DOHH2 (cell line): ENCODE results near the gene RBM33.
A peak's percentile ranks its signal among the peaks of the same experiment; 100 is the strongest.

Experiments used
- H3F3A ChIP-seq: fragments of 200-600 bp; sonication (generic), shearing (Covaris generic); 2 replicates; pipeline ENCODE4 v1.6.0; 2016; ENCODE audit warnings: antibody characterized with exemption, mild to moderate bottlenecking; ENCODE audit not compliant: control insufficient read depth, insufficient read depth
- H3K27ac ChIP-seq: fragments of 200-600 bp; sonication (generic); 2 replicates; pipeline ENCODE4 v1.5.1; 2014; ENCODE audit warnings: low read depth, mild to moderate bottlenecking, low read length, moderate library complexity
- H3K27me3 ChIP-seq: fragments of 200-600 bp; sonication (generic); 2 replicates; pipeline ENCODE4 v1.6.1; 2014; ENCODE audit warnings: mild to moderate bottlenecking, low read length, mixed read lengths; ENCODE audit not compliant: control insufficient read depth
- H3K36me3 ChIP-seq: fragments of 200-600 bp; sonication (generic); 2 replicates; pipeline ENCODE4 v1.6.1; 2014; ENCODE audit warnings: mild to moderate bottlenecking, low read length, moderate library complexity, mixed read lengths; ENCODE audit not compliant: control insufficient read depth
- H3K4me1 ChIP-seq: fragments of 200-600 bp; sonication (generic); 2 replicates; pipeline ENCODE4 v1.6.1; 2014; ENCODE audit warnings: mild to moderate bottlenecking, low read length, mixed read lengths; ENCODE audit not compliant: control insufficient read depth
- H3K4me2 ChIP-seq: fragments of 200-600 bp; sonication (generic); 2 replicates; pipeline ENCODE4 v1.6.0; 2014; ENCODE audit warnings: mild to moderate bottlenecking, low read length, moderate library complexity
- H3K4me3 ChIP-seq: fragments of 200-600 bp; sonication (generic); 2 replicates; pipeline ENCODE4 v1.5.1; 2014; ENCODE audit warnings: mild to moderate bottlenecking, low read length, mixed read lengths
- H3K79me2 ChIP-seq: fragments of 200-600 bp; sonication (generic); 2 replicates; pipeline ENCODE4 v1.6.1; 2014; ENCODE audit warnings: mild to moderate bottlenecking, low read length, mixed read lengths; ENCODE audit not compliant: control insufficient read depth
- H3K9me2 ChIP-seq: fragments of 200-600 bp; sonication (generic); replicated peaks from 2 replicates; pipeline ENCODE4 v1.6.1; 2014; ENCODE audit warnings: mild to moderate bottlenecking, low read length, mixed read lengths; ENCODE audit not compliant: control insufficient read depth
- H3K9me3 ChIP-seq: fragments of 200-600 bp; sonication (generic); 2 replicates; pipeline ENCODE4 v1.6.1; 2014; ENCODE audit warnings: antibody characterized with exemption, low read length, mixed read lengths; ENCODE audit not compliant: control insufficient read depth, insufficient read depth
- H4K20me1 ChIP-seq: fragments of 200-600 bp; sonication (generic); 2 replicates; pipeline ENCODE4 v1.6.0; 2014; ENCODE audit warnings: low read depth, mild to moderate bottlenecking, antibody characterized with exemption, low read length, moderate library complexity; ENCODE audit not compliant: control insufficient read depth, insufficient read depth
- EZH2phosphoT487 ChIP-seq: fragments of 200-600 bp; sonication (generic); IDR thresholded peaks from 2 replicates; pipeline ENCODE4 v1.6.1; 2017; ENCODE audit warnings: borderline replicate concordance, mild to moderate bottlenecking, antibody characterized with exemption, low read length, moderate library complexity, mixed read lengths
- TF ChIP-seq, protein P1 (sequence below): fragments of 200-600 bp; sonication (generic); IDR thresholded peaks from one replicate; pipeline ENCODE4 v1.5.1; 2014; ENCODE audit warnings: antibody characterized with exemption, mild to moderate bottlenecking, low read depth, low read length; ENCODE audit not compliant: poor library complexity, severe bottlenecking

The RBM33 gene

DNA sequence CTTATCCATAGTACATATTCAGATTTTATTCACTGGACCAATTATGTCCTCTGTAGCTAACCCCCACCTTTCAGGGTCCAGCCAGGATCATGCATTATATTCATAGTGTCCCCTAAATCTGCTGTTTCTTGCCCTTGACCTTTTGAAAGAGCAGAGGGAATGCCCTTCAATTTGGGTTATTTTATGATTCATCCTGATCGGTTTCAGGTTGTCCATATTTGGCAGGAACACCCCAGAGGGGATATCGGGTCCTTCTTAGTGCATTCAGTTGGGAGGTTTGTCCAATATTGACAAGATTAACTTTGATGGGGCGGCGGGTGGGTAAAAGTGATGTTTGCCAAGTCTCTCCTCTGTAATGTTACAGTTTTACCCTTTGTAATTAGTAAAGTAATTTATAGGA lies 106.9 kb downstream of the RBM33 start:
- peaks cover 77% of the 10 kb centered on the region for H3K36me3 ChIP-seq
- H3K4me2 ChIP-seq, result peak overlapping the region; percentile 95
- peaks cover 3% of the 10 kb centered on the region; the same call in 1 of the 2 replicates for H4K20me1 ChIP-seq

DNA sequence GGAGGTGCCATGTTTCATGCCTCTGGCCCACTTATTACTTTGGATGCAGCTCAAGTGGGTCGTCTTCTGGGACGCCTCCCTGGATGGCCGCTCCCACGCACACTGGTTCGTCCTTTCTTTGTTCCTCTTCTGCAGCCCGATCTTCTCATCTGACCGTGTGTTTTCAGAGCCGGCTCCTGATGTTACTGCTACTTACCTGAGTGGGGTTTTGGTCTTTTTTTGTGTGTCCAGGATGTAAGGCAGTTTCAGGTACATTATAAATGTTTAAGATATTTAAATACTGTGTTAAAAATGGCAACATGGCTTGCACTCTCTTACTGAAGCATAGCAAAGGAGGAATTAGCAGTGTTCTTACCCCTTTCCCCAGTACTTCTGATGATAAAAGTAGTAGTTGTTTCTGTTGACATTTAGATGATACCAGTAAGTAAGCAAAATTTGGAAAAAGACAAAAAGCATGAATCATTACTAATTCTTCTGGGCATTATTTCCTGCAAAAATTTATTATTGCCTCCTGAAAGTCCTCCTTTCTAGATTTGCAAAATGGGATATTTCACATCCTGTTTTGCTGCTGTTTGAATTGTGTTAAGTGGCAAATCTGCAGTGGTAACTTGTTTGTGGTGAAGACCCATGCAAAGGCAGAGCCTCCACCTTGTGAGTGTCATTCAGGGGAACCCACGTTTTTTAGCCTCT lies 108.4 kb downstream of the RBM33 start:
- peak overlapping the region; percentile 95 for H3K4me2 ChIP-seq
- peaks cover 76% of the 10 kb centered on the region for H3K36me3 ChIP-seq
- peaks cover 34% of the 10 kb centered on the region for H3F3A ChIP-seq

More for the DNA sequence above, 106.9 kb downstream of the RBM33 start:
- Histone ChIP-seq H3K9me2 (no peaks in the 10 kb centered on the region), H3K27me3 (no peaks in the 10 kb centered on the region), H3K4me1 (peaks cover 100% of the 10 kb centered on the region), H3K27ac (peak overlapping the region; percentile 91), H3K4me3 (peak overlapping the region; percentile 73), H3K79me2 (peaks cover 100% of the 10 kb centered on the region), H3K9me3 (no peaks in the 10 kb centered on the region), H3F3A (peaks cover 37% of the 10 kb centered on the region)
- TF ChIP-seq, protein P1, sequence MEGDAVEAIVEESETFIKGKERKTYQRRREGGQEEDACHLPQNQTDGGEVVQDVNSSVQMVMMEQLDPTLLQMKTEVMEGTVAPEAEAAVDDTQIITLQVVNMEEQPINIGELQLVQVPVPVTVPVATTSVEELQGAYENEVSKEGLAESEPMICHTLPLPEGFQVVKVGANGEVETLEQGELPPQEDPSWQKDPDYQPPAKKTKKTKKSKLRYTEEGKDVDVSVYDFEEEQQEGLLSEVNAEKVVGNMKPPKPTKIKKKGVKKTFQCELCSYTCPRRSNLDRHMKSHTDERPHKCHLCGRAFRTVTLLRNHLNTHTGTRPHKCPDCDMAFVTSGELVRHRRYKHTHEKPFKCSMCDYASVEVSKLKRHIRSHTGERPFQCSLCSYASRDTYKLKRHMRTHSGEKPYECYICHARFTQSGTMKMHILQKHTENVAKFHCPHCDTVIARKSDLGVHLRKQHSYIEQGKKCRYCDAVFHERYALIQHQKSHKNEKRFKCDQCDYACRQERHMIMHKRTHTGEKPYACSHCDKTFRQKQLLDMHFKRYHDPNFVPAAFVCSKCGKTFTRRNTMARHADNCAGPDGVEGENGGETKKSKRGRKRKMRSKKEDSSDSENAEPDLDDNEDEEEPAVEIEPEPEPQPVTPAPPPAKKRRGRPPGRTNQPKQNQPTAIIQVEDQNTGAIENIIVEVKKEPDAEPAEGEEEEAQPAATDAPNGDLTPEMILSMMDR, result no peak
- TF ChIP-seq EZH2phosphoT487, result no peak

DNA sequence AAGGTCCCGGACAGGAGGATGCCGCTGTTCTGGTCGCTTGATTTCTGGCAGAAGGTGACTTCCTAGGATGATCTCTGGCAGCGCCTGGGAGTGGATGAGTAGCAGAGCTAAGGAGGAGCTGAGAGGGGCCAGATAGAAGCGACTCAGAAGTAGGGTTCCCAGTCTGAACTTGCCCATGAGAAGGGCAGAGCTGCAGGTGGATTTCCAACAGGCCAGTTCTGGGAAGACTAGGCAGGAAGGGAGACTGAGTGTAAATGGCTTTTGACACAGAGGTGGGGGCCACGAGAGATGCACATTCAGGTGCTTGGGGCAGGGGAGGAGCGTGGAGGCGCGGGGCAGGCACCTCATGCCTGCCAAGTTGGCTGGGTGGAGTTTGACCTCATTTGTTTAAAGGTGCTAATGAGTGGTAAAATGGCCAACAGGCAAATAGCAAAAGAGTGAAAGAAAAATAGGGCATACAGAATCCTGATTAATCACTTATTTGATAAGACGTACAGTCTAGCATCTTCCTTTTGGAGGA lies 109.0 kb downstream of the RBM33 start:
- Histone ChIP-seq H3K9me2 (no peaks in the 10 kb centered on the region), H3K36me3 (peaks cover 76% of the 10 kb centered on the region), H3K4me3 (peak overlapping the region; percentile 73), H3K9me3 (no peaks in the 10 kb centered on the region), H3K79me2 (peaks cover 100% of the 10 kb centered on the region), H4K20me1 (peaks cover 6% of the 10 kb centered on the region; the same call in 1 of the 2 replicates), H3K27ac (peak overlapping the region; percentile 91), H3K4me2 (peak overlapping the region; percentile 95), H3K4me1 (peaks cover 85% of the 10 kb centered on the region), H3K27me3 (no peaks in the 10 kb centered on the region), H3F3A (peaks cover 34% of the 10 kb centered on the region)
- TF ChIP-seq, protein P1, result no peak
- no peak for TF ChIP-seq EZH2phosphoT487

More for the DNA sequence above, 108.4 kb downstream of the RBM33 start:
- Histone ChIP-seq H3K4me1 (peaks cover 91% of the 10 kb centered on the region), H3K9me2 (no peaks in the 10 kb centered on the region), H3K9me3 (no peaks in the 10 kb centered on the region), H3K79me2 (peaks cover 100% of the 10 kb centered on the region), H3K4me3 (peak overlapping the region; percentile 73), H4K20me1 (peaks cover 6% of the 10 kb centered on the region; the same call in 1 of the 2 replicates), H3K27me3 (no peaks in the 10 kb centered on the region), H3K27ac (peak overlapping the region; percentile 91)
- TF ChIP-seq, protein P1, result no peak
- no peak for TF ChIP-seq EZH2phosphoT487
